NT2/D1 (cell line): Measurements from ENCODE around the gene ABR.

Experiments
- DNase-seq: peaks from one replicate; pipeline ENCODE4 v3.0.0-alpha.2; 2011; ENCODE audit warnings: low read depth, low spot score
- H3K27me3 ChIP-seq: 2 replicates; pipeline ENCODE4 v1.6.0; 2011; ENCODE audit warnings: mild to moderate bottlenecking; ENCODE audit not compliant: insufficient read length, insufficient read depth
- H3K36me3 ChIP-seq: 2 replicates; pipeline ENCODE4 v1.6.1; 2011; ENCODE audit warnings: mild to moderate bottlenecking, low read length, mixed read lengths; ENCODE audit not compliant: insufficient read depth, insufficient read length
- H3K4me1 ChIP-seq: 2 replicates; pipeline ENCODE4 v1.5.1; 2011; ENCODE audit not compliant: insufficient read depth, insufficient read length
- H3K4me3 ChIP-seq: 2 replicates; pipeline ENCODE4 v1.5.1; 2011; ENCODE audit warnings: low read depth; ENCODE audit not compliant: insufficient read length
- H3K9ac ChIP-seq: 2 replicates; pipeline ENCODE4 v1.6.0; 2011; ENCODE audit warnings: low read depth; ENCODE audit not compliant: insufficient read length
- H3K9me3 ChIP-seq: 2 replicates; pipeline ENCODE4 v1.5.1; 2011; ENCODE audit warnings: mild to moderate bottlenecking, low read length; ENCODE audit not compliant: insufficient read depth
- SUZ12 ChIP-seq: IDR thresholded peaks from 2 replicates; pipeline ENCODE4 v1.6.1; 2011; ENCODE audit not compliant: insufficient read length, insufficient read depth; ENCODE audit errors: extremely low read depth
- YY1 ChIP-seq: IDR thresholded peaks from 2 replicates; pipeline ENCODE4 v1.6.1; 2011; ENCODE audit not compliant: insufficient read length, insufficient read depth
- ZNF274 ChIP-seq: IDR thresholded peaks from 2 replicates; pipeline ENCODE4 v1.6.1; 2011; ENCODE audit warnings: mild to moderate bottlenecking, low read depth, low read length

ABR gene

GRCh38 chr17:1060991-1061390 lies 118.8 kb downstream of the ABR start:
- no peaks in the 10 kb centered on the region for H3K4me1 ChIP-seq

GRCh38 chr17:1059131-1059795 lies 120.5 kb downstream of the ABR start:
- DNase-seq: no peak
- Histone ChIP-seq H3K9me3 (0 out of 2 replicates have a peak, but pooled peaks cover 4% of the 10 kb centered on the region), H3K36me3 (peaks cover 47% of the 10 kb centered on the region), H3K4me3 (no peak overlapping the region), H3K27me3 (no peaks in the 10 kb centered on the region), H3K9ac (no peak overlapping the region), H3K4me1 (peaks cover 3% of the 10 kb centered on the region)
- no peak for TF ChIP-seq SUZ12
- no peak for TF ChIP-seq ZNF274
- no peak for TF ChIP-seq YY1

More at GRCh38 chr17:1060991-1061390, 118.8 kb downstream of the ABR start:
- no peak overlapping the region for H3K9ac ChIP-seq
- no peaks in the 10 kb centered on the region for H3K27me3 ChIP-seq
- peaks cover 35% of the 10 kb centered on the region for H3K36me3 ChIP-seq
- TF ChIP-seq SUZ12: no peak
- TF ChIP-seq YY1: no peak
- TF ChIP-seq ZNF274: no peak
- no peak overlapping the region for H3K4me3 ChIP-seq
- DNase-seq: no peak
- H3K9me3 ChIP-seq: peaks cover 12% of the 10 kb centered on the region; the same call in 1 of the 2 replicates

- no peaks in the 10 kb centered on the region for H3K27me3 ChIP-seq
- no peak overlapping the region for H3K9ac ChIP-seq
- 0 out of 2 replicates have a peak, but pooled peaks cover 4% of the 10 kb centered on the region for H3K9me3 ChIP-seq
- peaks cover 54% of the 10 kb centered on the region for H3K36me3 ChIP-seq
- TF ChIP-seq ZNF274 (no peak), SUZ12 (no peak), YY1 (no peak)
- DNase-seq: peak; percentile 43
- peaks cover 3% of the 10 kb centered on the region for H3K4me1 ChIP-seq
- no peak overlapping the region for H3K4me3 ChIP-seq
Measured at GRCh38 chr17:1058423-1059130, 121.2 kb downstream of the ABR start.

GRCh38 chr17:1056761-1057160 lies 123.0 kb downstream of the ABR start:
- no peak overlapping the region for H3K9ac ChIP-seq
- no peak overlapping the region for H3K4me3 ChIP-seq
- peaks cover 47% of the 10 kb centered on the region for H3K36me3 ChIP-seq
- no peak for TF ChIP-seq ZNF274
- TF ChIP-seq SUZ12: no peak
- no peak for TF ChIP-seq YY1
- no peaks in the 10 kb centered on the region for H3K27me3 ChIP-seq
- peaks cover 3% of the 10 kb centered on the region for H3K4me1 ChIP-seq
- no peak for DNase-seq
- H3K9me3 ChIP-seq: no peaks in the 10 kb centered on the region

GRCh38 chr17:1055751-1056645 lies 123.8 kb downstream of the ABR start:
- no peak overlapping the region for H3K9ac ChIP-seq
- TF ChIP-seq ZNF274 (no peak), SUZ12 (no peak), YY1 (no peak)
- no peaks in the 10 kb centered on the region for H3K27me3 ChIP-seq
- DNase-seq: peak; percentile 47
- H3K4me1 ChIP-seq: peaks cover 3% of the 10 kb centered on the region
- no peak overlapping the region for H3K4me3 ChIP-seq
- peaks cover 45% of the 10 kb centered on the region for H3K36me3 ChIP-seq
- no peaks in the 10 kb centered on the region for H3K9me3 ChIP-seq

GRCh38 chr17:1055231-1055630 lies 124.5 kb downstream of the ABR start:
- no peak overlapping the region for H3K9ac ChIP-seq
- no peaks in the 10 kb centered on the region for H3K27me3 ChIP-seq
- peaks cover 49% of the 10 kb centered on the region for H3K36me3 ChIP-seq
- H3K4me3 ChIP-seq: no peak overlapping the region
- TF ChIP-seq YY1: no peak
- no peak for TF ChIP-seq ZNF274
- no peak for TF ChIP-seq SUZ12
- H3K9me3 ChIP-seq: no peaks in the 10 kb centered on the region
- DNase-seq: no peak
- peaks cover 3% of the 10 kb centered on the region for H3K4me1 ChIP-seq

GRCh38 chr17:1054656-1055055 lies 125.1 kb downstream of the ABR start:
- H3K9me3 ChIP-seq: no peaks in the 10 kb centered on the region
- H3K4me1 ChIP-seq: peaks cover 3% of the 10 kb centered on the region
- no peak overlapping the region for H3K9ac ChIP-seq
- DNase-seq: no peak
- no peaks in the 10 kb centered on the region for H3K27me3 ChIP-seq
- TF ChIP-seq SUZ12 (no peak), YY1 (no peak), ZNF274 (no peak)
- peaks cover 53% of the 10 kb centered on the region for H3K36me3 ChIP-seq
- no peak overlapping the region for H3K4me3 ChIP-seq
